ENCODE results near the gene FADS6. TPM values are rescaled to one million over a fixed set of nuclear protein-coding genes. Genes with fewer than 3 reads are reported as not detected.
"Not testable (repeated sequence)": the region's sequence is repeated elsewhere in the genome, so short reads cannot be mapped to it uniquely, and the experiment has no call there.

Gene FADS6
- total RNA-seq, 1 donor from 2014 or later = not detected

- ATAC-seq (ENCODE audit: poor library complexity) = peak; percentile 94
- intact Hi-C loops (cut with DNase I) = no loop called here
Observed at GRCh38 chr17:74873037-74873873, 20.2 kb downstream of the FADS6 start.

GRCh38 chr17:74872313-74873036 lies 21.0 kb downstream of the FADS6 start, which contains the start of gene FDXR:
TSS of gene FDXR (minus strand) at chr17:74872994. CDS start at chr17:74872944, 50 bp downstream.
- ATAC-seq (ENCODE audit: poor library complexity) = peak; percentile 11
- no peak for DNase-seq
- intact Hi-C loops (cut with DNase I) = no loop called here

More at GRCh38 chr17:74873037-74873873, 20.2 kb downstream of the FADS6 start:
- DNase-seq = peak; percentile 100

GRCh38 chr17:74871356-74872076 lies 21.9 kb downstream of the FADS6 start:
- DNase-seq (no peak), ATAC-seq (ENCODE audit: poor library complexity) (no peak)
- intact Hi-C loops (cut with DNase I) = no loop called here

- no peak for DNase-seq
- ATAC-seq (ENCODE audit: poor library complexity) = no peak
- intact Hi-C loops (cut with DNase I) = no loop called here
Observed at GRCh38 chr17:74870512-74870911, 22.9 kb downstream of the FADS6 start.

GRCh38 chr17:74870028-74870427 lies 23.4 kb downstream of the FADS6 start:
- DNase-seq; intact Hi-C loops (cut with DNase I); ATAC-seq (ENCODE audit: poor library complexity): not testable (repeated sequence)

- ATAC-seq (ENCODE audit: poor library complexity) = no peak
- intact Hi-C loops (cut with DNase I) = no loop called here
- no peak for DNase-seq
Observed at GRCh38 chr17:74868908-74869255, 24.6 kb downstream of the FADS6 start.

GRCh38 chr17:74868251-74868907 lies 25.1 kb downstream of the FADS6 start:
- DNase-seq (no peak), ATAC-seq (ENCODE audit: poor library complexity) (no peak)
- intact Hi-C loops (cut with DNase I) = no loop called here

- DNase-seq (no peak), ATAC-seq (ENCODE audit: poor library complexity) (no peak)
- intact Hi-C loops (cut with DNase I) = no loop called here
Observed at GRCh38 chr17:74866198-74866835, 27.1 kb downstream of the FADS6 start.

GRCh38 chr17:74865504-74866197 lies 27.8 kb downstream of the FADS6 start:
- no peak for DNase-seq
- intact Hi-C loops (cut with DNase I) = loop anchor here (2.0 kb wide), 1 partner anchor 121 kb away; no protein-coding TSS in a partner anchor
- no peak for ATAC-seq (ENCODE audit: poor library complexity)

GRCh38 chr17:74864866-74865395 lies 28.5 kb downstream of the FADS6 start:
- ATAC-seq (ENCODE audit: poor library complexity) = peak; percentile 73
- intact Hi-C loops (cut with DNase I) = loop anchor here (2.0 kb wide), 1 partner anchor 120 kb away; no protein-coding TSS in a partner anchor

GRCh38 chr17:74864297-74864865 lies 29.1 kb downstream of the FADS6 start:
- ATAC-seq (ENCODE audit: poor library complexity) = no peak

More at GRCh38 chr17:74864866-74865395, 28.5 kb downstream of the FADS6 start:
- peak; percentile 85 for DNase-seq

GRCh38 chr17:74863420-74864296 lies 29.8 kb downstream of the FADS6 start:
- ATAC-seq (ENCODE audit: poor library complexity) = no peak
- DNase-seq = no peak
- intact Hi-C loops (cut with DNase I) = loop anchor here (1.0 to 2.0 kb wide), 2 partner anchors 72 to 119 kb away; no protein-coding TSS in a partner anchor

More at GRCh38 chr17:74864297-74864865, 29.1 kb downstream of the FADS6 start:
- no peak for DNase-seq
- intact Hi-C loops (cut with DNase I) = loop anchor here (2.0 kb wide), 1 partner anchor 120 kb away; no protein-coding TSS in a partner anchor

- ATAC-seq (ENCODE audit: poor library complexity) (no peak), DNase-seq (no peak)
- intact Hi-C loops (cut with DNase I) = loop anchor here (1.0 kb wide), 1 partner anchor 72 kb away; no protein-coding TSS in a partner anchor
Observed at GRCh38 chr17:74862919-74863318, 30.5 kb downstream of the FADS6 start.

- intact Hi-C loops (cut with DNase I) = no loop called here
- DNase-seq = peak; percentile 85
- peak; percentile 74 for ATAC-seq (ENCODE audit: poor library complexity)
Observed at GRCh38 chr17:74862108-74862901, 31.1 kb downstream of the FADS6 start.

- intact Hi-C loops (cut with DNase I) = no loop called here
- DNase-seq (no peak), ATAC-seq (ENCODE audit: poor library complexity) (no peak)
Observed at GRCh38 chr17:74861662-74862107, 31.7 kb downstream of the FADS6 start.
